Lower leg skin (tissue), 3 donors: ENCODE data around the gene LDLRAP1.

Experiments used
- POLR2A ChIP-seq, 2 donors: fragments of 450-650 bp; IDR thresholded peaks; one replicate each; pipeline ENCODE4 v1.6.1; 2016 to 2017; ENCODE audit warnings: antibody characterized with exemption in 2 of 2, mild to moderate bottlenecking in 1 of 2, moderate library complexity in 1 of 2
- TF ChIP-seq, protein P1 (sequence below), 3 donors: fragments of 450-650 bp; IDR thresholded peaks; one replicate each; pipeline ENCODE4 v1.5.1; 2016; ENCODE audit warnings: antibody characterized with exemption in 3 of 3, mild to moderate bottlenecking in 3 of 3, moderate library complexity in 2 of 3

DNA sequence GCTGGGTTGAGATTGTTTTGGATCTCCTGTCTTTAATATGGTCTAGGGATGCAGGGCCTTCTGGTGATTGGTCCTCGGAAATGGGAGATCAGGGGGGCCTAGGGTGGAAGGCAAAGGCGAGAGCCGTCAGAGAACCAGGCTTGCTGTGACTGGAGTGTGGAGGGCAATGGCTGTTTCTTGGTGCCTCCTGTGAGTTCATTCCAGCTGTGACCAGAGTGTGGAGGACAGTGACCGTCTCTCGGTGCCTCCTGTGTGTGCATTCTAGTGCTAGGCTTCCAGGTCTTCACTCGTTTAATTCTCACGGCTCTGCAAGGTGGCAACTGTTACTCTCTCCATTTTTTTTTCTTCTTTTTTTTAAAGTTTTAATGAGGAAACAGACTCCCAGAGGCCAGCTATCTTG, 14.1 kb downstream of the LDLRAP1 start:
- TF ChIP-seq POLR2A (IDR thresholded peaks at IDR 0.05) = no peak
- TF ChIP-seq, protein P1, sequence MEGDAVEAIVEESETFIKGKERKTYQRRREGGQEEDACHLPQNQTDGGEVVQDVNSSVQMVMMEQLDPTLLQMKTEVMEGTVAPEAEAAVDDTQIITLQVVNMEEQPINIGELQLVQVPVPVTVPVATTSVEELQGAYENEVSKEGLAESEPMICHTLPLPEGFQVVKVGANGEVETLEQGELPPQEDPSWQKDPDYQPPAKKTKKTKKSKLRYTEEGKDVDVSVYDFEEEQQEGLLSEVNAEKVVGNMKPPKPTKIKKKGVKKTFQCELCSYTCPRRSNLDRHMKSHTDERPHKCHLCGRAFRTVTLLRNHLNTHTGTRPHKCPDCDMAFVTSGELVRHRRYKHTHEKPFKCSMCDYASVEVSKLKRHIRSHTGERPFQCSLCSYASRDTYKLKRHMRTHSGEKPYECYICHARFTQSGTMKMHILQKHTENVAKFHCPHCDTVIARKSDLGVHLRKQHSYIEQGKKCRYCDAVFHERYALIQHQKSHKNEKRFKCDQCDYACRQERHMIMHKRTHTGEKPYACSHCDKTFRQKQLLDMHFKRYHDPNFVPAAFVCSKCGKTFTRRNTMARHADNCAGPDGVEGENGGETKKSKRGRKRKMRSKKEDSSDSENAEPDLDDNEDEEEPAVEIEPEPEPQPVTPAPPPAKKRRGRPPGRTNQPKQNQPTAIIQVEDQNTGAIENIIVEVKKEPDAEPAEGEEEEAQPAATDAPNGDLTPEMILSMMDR (IDR thresholded peaks at IDR 0.05) = no peak
